HG03159 (cell line): ENCODE results near the gene NELL1.

Experiments
- ATAC-seq: cut with Tn5 transposase; IDR thresholded peaks from one replicate; pipeline ENCODE4 v1.9.1; 2021; ENCODE audit warnings: mild to moderate bottlenecking, moderate library complexity; ENCODE audit not compliant: unreplicated experiment

Gene NELL1

GRCh38 chr11:20668844-20669819 is at the start of gene NELL1:
Gene NELL1 (plus strand): TSS chr11:20669586.
- no peak for ATAC-seq

- ATAC-seq, result no peak
Measured at GRCh38 chr11:20620988-20621387, 48.4 kb upstream of the NELL1 start.

DNA sequence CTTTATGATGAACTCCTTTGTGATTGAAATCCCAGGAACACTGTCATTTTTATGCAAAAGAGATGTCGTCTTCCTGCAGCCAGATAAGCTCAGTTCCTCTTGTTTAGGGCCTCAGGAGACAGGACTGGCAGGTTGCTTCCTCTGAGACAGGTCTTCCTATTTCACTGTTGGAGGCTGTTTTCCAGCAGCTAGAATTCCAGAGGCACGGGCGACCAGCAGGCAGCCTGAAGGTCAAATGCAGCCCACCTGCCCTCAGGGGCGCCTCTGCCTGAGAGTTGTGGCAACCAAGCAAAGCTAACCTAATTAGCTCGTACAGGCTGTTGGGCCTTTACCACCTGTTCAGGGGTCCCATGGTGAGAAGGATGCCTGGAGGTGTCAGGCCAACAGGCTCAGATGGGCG is 47.7 kb upstream of the NELL1 start:
- ATAC-seq, result no peak

- no peak for ATAC-seq
Measured at GRCh38 chr11:20623252-20623651, 46.1 kb upstream of the NELL1 start.

- ATAC-seq, result no peak
Measured at GRCh38 chr11:20626279-20626678, 43.1 kb upstream of the NELL1 start.

DNA sequence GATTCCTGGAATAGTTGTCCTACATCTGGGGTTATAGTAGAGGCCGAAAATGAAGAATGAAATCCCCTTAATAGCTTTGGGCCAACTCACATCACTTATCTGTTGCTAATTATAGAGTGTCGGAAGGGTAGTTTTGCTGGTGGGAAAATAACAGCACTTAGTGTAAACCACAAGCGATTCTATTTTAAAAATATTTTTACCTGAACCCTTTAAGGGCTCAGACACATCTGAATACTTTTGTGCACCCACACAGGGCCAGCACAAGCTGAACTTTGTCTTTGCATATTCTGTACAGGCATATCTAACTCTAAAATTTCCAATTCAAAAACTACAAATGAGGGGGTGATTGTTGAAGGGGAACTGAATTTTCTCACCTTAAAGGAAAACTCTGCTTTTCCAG is 42.4 kb upstream of the NELL1 start:
- ATAC-seq, result no peak

- no peak for ATAC-seq
Measured at GRCh38 chr11:20627701-20628100, 41.7 kb upstream of the NELL1 start.

- no peak for ATAC-seq
Measured at GRCh38 chr11:20631519-20632168, 37.7 kb upstream of the NELL1 start.

DNA sequence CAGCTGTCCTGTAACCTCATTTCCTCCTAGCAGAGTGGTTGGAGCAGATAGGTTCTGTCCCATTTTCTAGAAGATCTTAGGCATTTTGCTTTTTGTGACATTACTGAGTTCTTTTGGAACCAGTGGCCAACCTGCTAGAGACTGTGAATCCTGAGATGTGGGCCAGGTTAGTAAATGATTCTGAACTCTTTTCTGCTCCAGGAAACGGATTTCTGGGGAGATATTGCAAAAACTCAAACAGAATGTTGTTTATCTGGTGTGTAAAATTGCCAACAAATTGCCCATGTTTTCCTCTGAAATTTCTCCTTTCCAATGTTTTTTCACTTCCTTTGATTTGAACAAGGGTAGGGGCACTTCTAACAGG is 37.2 kb upstream of the NELL1 start:
- no peak for ATAC-seq

DNA sequence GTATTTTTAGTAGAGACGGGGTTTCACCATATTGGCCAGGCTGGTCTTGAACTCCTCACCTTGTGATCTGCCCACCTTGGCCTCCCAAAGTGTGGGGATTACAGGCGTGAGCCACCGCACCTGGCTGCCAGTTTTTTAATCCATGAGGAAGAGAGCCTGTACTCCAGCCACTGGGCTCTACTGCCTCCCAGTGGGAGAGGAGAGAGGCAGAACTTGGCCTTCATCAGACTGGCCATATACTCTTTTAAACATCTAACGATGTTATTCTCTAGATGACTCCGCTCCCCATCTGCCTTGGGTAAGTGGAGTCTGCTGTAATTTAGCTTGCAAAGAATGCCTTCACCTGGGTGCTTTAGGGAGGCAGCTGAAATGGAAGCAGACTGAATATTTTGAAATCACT is 35.3 kb upstream of the NELL1 start:
- no peak for ATAC-seq

DNA sequence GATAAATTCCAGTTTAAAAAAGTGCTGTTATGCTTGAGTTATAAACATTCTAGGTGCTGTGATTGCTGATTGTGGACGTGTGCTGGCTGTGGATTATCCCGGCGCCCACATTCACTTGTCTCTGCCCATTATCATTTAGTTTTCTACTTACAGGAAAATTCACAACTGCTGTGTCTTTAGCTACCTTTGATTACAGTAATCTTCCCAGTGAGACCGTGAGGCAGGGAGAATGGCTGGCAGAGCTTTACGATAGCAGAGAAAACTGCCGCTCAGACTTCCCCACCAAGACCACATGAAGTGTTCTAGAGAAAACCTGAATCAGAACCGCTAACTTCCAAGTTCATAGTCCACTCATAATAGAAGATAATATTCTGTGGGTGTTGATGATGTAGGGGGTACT is 34.6 kb upstream of the NELL1 start:
- no peak for ATAC-seq

- no peak for ATAC-seq
Measured at GRCh38 chr11:20638074-20638473, 31.3 kb upstream of the NELL1 start.

DNA sequence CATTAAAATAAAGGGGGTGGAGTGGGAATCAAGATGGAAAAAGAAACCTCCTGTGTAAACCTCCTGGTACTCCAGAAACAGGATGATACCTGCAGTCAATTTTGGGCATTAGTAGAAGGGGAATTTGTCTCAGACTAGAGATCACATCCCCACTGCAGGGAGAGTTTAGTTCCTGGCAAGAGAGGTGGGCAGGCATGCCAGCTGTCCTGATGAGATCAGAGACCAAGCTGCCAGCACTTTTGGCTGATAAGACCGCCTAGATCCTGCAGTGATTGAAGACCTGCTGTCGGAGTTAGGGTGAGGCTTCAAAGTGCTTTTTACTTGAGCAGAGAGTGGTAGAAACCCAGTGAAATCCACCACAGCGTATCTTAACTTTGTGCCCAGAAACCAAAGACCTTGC is 29.7 kb upstream of the NELL1 start:
- ATAC-seq, result no peak

- ATAC-seq, result no peak
Measured at GRCh38 chr11:20640401-20640800, 29.0 kb upstream of the NELL1 start.

DNA sequence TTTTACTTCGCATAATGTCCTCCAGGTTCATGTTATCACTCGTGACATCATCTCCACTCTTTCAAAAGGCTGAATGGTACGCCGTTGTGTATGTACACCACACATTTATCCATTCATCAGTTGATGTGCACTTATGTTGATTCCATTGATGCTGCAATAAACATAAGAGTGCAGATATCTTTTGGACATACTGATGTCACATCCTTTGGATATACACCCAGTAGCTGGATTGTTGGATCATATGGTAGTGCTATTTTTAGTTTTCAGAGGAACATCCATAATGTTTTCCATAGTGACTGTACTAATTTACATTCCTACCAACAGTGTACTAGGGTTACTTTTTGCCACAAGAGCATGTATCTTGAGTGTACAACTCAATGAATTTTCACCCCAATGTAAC is 25.0 kb upstream of the NELL1 start:
- ATAC-seq, result no peak

GRCh38 chr11:20647976-20648565 is 21.3 kb upstream of the NELL1 start:
- ATAC-seq, result peak; percentile 77

DNA sequence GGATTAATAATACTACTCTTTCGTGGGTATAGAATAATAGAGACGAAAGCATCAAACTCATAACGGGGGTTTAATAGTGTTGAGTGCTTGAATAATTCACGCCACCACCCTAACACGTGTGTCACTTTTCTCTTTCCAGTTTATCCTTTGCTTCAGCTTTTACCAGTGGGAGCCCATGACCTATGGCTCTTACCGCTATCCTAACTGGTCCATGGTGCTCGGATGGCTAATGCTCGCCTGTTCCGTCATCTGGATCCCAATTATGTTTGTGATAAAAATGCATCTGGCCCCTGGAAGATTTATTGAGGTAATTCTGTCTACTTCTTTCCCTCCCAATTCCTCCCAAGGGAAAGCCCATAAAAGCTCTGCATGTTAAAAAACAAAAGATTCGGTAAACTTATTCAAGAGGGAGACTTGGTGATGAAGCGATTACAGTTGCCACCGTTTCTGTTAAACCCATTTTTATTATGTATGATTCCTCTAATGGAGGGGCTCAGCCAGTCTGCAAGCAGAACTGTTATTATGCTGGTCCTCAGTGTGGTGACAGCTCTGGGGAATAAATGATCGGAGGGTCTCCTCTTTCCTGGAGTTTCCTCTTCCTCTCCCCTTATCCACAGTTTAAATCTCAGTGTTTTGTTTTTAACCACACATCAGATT is 17.1 kb upstream of the NELL1 start:
- ATAC-seq, result no peak

GRCh38 chr11:20654038-20654437 is 15.3 kb upstream of the NELL1 start:
- no peak for ATAC-seq

DNA sequence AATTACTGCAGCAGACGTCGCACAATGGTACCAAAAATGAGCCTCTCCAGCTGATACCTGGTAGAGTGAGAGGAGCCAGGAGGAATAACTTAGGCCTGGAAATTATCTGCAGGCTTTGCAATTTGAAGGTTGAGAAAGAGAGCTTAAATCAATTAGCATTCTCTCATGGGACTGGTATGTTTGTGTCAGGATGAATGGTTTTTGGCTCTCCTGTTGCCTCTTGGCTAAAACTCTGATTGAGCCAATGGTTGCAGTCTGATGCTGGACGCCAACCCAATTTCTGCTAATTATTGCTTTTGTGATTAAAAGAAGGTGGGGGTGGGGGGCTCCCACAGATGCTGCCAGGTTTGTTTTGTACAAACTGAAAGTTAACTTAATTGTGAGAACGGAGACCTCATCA is 12.5 kb upstream of the NELL1 start:
- no peak for ATAC-seq

- no peak for ATAC-seq
Measured at GRCh38 chr11:20658135-20658534, 11.3 kb upstream of the NELL1 start.

DNA sequence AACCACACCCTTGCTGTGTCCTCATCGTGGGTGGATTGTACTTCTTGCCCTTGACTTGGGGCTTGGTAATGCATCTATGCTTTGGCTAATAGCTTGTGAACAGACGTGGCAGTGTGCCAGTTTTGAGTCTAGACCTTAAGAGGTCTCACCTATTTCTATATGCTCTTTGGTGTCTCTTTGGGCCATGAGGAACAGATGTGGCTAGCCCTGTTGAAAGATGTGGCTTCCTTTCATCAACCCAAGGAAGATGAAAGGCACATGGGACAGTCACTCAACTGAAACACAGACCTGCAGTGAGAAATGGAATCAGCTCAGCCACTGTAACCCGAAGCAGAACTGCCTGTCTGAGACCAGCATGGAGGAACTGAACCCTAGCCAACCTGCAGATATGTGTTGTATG is 7.9 kb upstream of the NELL1 start:
- ATAC-seq, result no peak
